Erythroblast (primary cell): ENCODE results near the gene MRPS17.

Experiments
- GATA1 ChIP-seq: IDR thresholded peaks from 2 replicates; pipeline ENCODE4 v1.6.1; 2011; ENCODE audit warnings: low read depth, mild to moderate bottlenecking, control low read depth, low read length, moderate library complexity
- POLR2A ChIP-seq: IDR thresholded peaks from 2 replicates; pipeline ENCODE4 v1.6.1; 2011; ENCODE audit warnings: mild to moderate bottlenecking, low read length

DNA sequence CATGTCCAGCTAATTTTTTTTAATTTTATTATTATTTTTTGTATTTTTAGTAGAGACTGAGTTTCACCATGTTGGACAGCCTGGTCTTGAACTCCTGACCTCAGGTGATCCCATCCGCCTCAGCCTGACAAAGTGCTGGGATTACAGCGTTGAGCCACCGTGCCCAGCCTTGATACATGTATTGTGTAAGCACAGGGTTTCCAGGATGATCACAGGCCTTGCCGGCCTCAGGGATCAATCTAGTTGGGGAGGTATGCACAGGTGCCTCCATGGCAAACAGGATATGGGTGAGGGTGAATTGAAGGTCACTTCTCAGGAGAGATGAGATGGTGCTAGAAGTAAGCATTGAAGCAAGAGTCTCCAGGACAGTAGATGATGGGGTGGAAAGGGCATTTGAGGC is 5.5 kb downstream of the MRPS17 start:
- no peak for TF ChIP-seq POLR2A
- TF ChIP-seq GATA1, result no peak
